Fibroblast of mammary gland (primary cell): ENCODE results near the gene SEMA3C.

Experiments
- DNase-seq: peaks from one replicate; pipeline ENCODE4 v3.0.0-alpha.2; 2010; ENCODE audit warnings: low read depth
- H3K4me3 ChIP-seq: 2 replicates; pipeline ENCODE4 v1.5.1; 2011; ENCODE audit warnings: low read depth, mild to moderate bottlenecking, low read length, moderate library complexity; ENCODE audit not compliant: control insufficient read depth
- TF ChIP-seq, protein P1 (sequence below): conservative IDR thresholded peaks from 2 replicates; pipeline ENCODE4 v1.5.1; 2011; ENCODE audit warnings: low read depth, low read length, inconsistent platforms; ENCODE audit not compliant: control insufficient read depth, insufficient read depth

The SEMA3C gene

DNA sequence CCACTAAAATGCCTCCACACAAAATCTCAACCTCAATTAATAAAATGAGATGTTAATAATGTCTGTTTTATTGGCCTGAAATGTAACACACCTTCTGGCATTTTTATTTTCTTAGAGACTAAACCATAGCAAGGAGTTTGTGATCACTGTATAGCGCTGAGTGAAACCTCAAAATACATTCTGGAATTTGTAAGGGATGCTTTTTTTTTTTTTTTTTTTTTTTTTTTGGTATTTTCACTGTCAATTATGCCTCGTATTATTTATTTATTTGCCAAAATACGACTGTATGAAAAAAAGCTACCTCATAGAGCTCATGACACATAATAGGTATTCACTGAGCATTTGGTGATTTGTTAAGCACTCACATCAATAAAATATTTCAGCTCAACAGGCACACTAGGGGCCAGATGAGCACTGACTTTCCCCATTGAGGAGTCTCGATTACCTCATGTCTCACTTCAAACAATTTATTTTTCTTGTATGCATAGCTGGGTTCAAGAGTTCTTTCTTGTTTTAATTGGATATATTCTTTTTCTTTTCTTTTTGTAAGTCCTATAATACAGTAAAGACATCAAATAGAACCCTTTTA lies 36.5 kb downstream of the SEMA3C start:
- DNase-seq: no peak
- no peak overlapping the region for H3K4me3 ChIP-seq
- TF ChIP-seq, protein P1, sequence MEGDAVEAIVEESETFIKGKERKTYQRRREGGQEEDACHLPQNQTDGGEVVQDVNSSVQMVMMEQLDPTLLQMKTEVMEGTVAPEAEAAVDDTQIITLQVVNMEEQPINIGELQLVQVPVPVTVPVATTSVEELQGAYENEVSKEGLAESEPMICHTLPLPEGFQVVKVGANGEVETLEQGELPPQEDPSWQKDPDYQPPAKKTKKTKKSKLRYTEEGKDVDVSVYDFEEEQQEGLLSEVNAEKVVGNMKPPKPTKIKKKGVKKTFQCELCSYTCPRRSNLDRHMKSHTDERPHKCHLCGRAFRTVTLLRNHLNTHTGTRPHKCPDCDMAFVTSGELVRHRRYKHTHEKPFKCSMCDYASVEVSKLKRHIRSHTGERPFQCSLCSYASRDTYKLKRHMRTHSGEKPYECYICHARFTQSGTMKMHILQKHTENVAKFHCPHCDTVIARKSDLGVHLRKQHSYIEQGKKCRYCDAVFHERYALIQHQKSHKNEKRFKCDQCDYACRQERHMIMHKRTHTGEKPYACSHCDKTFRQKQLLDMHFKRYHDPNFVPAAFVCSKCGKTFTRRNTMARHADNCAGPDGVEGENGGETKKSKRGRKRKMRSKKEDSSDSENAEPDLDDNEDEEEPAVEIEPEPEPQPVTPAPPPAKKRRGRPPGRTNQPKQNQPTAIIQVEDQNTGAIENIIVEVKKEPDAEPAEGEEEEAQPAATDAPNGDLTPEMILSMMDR: no peak

DNA sequence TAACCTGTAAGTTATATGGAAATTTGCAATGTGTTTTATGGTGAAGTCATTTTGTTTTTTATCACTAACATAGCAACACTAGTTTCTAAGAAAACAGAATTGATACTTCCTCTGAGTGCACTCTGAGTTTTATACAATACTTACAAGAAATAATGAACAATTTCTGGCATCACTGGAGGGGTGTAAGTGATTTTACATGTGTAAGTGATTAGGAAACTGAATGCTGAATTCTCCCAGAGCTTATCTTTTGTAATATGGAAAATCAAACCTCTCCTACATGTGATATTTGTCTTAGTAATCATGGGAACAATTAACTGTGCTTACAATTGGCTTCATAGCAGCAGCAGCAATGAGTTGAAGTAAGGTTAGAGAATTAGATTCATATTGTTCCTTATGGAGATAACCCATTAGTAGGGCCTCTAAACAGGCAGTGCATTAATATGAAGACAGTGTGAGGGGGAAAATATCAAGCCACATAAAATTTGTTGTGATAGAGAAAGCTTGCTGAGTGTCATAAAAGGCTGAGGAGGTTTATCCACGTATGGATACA lies 37.4 kb downstream of the SEMA3C start:
- H3K4me3 ChIP-seq: no peak overlapping the region
- no peak for DNase-seq
- TF ChIP-seq, protein P1: no peak

DNA sequence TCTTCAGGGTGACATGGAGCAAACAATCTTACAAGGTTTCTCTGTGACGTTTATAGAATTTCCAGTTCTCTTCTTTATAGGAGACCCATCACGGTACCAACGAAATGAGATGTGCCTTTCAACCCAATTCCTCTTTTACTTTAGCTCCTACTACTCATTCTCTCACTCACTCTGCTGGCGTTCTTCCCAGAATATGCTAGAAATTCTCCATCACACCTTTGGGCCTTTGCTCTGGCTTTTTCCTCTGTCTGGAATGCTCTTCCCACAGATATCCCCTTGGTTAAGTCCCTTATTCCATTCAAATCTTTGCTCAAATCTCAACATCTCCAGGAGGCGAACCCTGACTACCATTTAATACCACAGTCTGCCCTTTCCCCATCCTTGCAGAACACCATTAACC lies 39.0 kb downstream of the SEMA3C start:
- H3K4me3 ChIP-seq: no peak overlapping the region
- peak; percentile 70 for DNase-seq
- TF ChIP-seq, protein P1: no peak

DNA sequence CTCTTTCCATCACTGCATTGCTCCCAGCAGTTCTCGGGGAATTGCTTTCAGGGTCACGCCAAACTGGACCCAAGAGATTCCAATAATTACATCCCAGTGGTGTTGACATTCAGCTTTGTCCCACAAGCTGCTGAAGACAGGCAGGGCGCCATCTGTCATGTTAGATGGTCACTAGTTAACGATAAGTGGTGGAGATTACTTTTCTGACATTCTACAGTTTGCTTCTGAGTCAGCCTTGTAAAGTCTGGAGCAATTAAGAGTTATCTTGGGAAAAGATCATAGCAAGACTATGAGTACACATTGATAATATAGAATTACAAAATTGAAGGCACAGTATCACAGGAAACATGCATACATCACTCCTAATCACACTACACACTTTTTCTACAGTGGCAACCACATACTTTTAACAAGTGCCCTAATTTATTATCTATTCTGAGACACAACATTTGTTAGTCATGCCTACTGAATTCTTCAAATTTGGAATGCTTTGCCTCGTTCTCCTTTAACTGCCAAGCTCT lies 41.9 kb downstream of the SEMA3C start:
- TF ChIP-seq, protein P1: no peak
- peak; percentile 56 for DNase-seq
- H3K4me3 ChIP-seq: no peak overlapping the region

DNA sequence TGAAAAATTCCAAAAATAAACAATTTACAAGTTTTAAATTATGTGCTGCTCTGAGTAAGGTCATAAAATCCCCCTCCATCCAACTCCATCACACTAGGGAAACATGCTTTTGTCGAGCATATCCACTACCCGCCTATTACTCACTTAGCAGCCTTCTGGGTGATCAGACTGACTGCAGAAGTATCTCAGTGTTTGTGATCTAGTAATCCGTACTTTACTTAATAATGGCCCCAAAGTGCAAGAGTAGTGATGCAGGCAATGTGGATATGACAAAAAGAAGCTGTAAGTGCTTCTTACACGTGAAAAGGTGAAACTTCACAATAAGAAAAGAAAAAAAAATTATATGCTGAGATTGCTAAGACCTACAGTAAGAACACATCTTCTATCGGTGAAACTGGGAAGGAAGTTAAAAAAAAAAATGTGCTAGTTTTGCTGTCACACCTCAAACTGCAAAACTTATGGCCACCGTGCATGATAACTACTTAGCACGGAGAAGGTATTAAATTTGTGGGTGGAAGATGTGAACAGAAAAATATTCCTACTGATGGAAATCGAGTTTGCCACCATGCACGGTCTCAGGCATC lies 43.2 kb downstream of the SEMA3C start:
- TF ChIP-seq, protein P1: no peak
- DNase-seq: no peak
- H3K4me3 ChIP-seq: no peak overlapping the region

DNA sequence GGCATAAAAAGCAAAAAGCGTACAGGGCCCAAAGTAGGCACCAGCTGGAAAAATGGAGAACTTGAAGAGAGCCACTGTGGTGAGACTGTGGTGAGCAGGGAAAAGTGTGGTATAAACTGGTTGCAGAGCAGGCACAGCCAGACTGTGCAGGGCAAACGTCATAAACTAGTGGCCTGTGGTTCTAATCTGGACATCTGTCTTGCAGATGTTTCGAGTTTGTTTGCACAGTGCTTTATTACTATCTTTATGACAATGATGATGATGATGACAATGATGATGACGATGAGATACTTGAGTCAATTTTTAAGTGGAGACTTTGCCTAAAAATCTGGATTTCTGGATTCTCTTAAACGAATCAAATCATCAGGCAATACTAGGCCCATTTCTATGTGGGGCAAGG lies 45.7 kb downstream of the SEMA3C start:
- H3K4me3 ChIP-seq: no peak overlapping the region
- TF ChIP-seq, protein P1: no peak
- DNase-seq: peak; percentile 51
